GM18861 (cell line): ENCODE data around the gene POLR2E.

ENCODE experiments used
- ATAC-seq: cut with Tn5 transposase; IDR thresholded peaks from one replicate; pipeline ENCODE4 v1.9.1; 2021; ENCODE audit not compliant: unreplicated experiment

The POLR2E gene

DNA sequence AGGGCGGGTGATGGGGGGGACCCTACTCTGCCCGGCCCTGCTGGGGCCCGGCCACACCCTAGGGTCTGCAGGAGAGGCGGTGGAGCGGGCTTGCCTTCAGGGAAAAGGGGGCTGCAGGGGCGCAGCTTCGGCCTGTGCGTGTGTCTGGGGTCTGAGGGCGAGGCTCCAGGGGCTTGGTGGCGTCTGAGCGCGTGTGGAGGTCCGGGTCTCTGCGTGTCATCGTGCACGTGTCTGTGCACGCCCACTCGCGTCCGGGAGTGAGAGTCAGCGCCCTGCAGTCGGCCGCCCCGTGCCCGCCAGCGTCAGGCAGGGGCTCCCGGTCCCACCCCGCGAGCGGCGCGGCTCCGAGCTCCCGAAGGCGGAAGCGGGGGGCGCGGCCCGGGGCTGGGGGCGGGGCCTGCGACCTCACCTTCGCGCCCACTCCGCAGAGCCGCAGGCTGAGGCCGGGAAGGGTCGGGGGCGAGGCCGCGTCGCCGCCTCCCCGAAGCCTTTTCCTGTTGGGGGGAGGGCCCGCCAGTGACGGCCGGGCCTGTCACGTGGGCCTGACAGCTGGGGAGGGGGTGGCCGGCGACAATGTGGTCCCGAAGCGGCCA, 28.3 kb downstream of the POLR2E start, which contains the start of gene ARHGAP45:
Gene ARHGAP45, plus strand, starts transcription at position 420 of the 593 bp plus-strand sequence. CDS start 239 bp downstream, outside the sequence.
- peak; percentile 27 for ATAC-seq

DNA sequence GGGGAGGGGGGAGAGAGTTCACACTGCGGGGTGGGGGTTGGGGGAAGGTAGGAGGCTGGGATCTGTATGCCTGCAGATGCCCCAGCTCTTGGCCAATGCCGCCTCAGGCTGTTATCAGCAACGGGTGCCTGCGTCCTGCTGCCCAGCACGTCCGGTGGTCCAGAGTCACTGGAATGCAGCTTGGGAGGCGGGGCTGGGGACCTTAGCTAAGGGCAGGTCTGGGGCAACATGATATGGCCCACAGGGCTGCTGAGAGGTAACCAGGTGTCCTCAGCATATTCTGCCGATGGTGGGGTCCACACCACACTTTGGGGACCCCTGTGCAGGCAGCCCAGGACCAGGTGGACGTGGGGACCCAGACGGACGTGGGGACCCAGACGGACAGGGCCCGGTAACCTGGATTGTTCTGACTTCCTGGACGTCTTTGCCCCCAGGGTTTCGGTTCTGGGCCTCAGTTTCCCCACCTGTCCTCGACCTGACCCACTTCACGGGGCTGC, 28.9 kb downstream of the POLR2E start:
- ATAC-seq = no peak

DNA sequence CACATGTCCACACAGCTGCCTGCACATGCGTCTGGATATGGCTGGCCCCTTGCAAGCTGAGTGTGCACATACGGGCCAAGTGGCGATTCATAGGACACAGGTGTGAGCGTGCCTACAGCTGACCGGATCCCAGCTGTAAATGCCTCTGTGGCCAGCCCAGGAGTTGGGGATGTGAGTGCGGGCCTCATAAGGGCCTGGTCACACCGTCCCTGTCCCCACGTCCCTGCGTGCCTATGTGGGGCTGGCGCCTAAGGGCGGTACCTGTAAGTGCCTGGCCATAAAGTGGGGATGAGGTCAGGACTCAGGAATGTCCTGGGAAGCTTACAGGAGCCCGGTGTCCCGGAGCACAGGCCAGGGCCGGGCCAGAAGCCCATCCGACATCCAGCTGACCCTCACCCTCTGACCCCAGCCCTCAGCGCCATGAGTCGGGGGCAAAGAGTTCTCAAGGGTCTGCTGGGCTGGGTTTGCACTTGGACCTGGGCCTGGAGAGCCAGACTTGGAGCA, 29.5 kb downstream of the POLR2E start:
- no peak for ATAC-seq

DNA sequence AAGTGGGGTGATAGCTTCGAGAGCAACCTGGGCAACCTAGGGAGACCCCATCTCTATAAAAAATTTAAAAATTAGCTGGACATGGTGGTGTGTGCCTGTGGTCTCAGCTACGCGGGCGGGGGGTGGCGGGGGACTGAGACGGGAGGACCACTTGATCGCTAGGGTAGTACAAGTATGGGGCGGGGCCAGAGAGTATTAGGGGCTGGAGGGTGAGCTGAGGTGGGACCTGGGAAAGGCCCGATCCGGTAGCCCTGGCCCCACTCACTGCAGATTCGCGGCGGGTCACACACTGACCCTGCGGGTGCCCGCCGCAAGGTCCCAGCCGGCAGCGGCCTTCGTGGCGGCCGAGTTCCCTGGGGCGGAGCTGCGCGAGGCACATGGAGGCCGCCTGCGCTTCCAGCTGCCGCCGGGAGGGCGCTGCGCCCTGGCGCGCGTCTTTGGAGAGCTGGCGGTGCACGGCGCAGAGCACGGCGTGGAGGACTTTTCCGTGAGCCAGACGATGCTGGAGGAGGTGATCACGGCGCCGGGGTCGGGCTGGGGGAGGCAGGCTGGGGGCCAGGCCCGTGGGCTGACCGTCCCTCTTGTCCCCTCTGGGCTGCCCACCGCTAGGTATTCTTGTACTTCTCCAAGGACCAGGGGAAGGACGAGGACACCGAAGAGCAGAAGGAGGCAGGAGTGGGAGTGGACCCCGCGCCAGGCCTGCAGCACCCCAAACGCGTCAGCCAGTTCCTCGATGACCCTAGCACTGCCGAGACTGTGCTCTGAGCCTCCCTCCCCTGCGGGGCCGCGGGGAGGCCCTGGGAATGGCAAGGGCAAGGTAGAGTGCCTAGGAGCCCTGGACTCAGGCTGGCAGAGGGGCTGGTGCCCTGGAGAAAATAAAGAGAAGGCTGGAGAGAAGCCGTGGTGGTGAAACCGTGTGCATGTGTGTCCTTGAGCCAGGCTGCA, 30.2 kb downstream of the POLR2E start:
- no peak for ATAC-seq

- ATAC-seq = no peak
Measured at GRCh38 chr19:1063909-1064660, 31.1 kb downstream of the POLR2E start.

- no peak for ATAC-seq
Measured at GRCh38 chr19:1063030-1063908, 31.9 kb downstream of the POLR2E start.

- ATAC-seq = no peak
Measured at GRCh38 chr19:1062387-1063029, 32.7 kb downstream of the POLR2E start.

- no peak for ATAC-seq
Measured at GRCh38 chr19:1061987-1062386, 33.2 kb downstream of the POLR2E start.

DNA sequence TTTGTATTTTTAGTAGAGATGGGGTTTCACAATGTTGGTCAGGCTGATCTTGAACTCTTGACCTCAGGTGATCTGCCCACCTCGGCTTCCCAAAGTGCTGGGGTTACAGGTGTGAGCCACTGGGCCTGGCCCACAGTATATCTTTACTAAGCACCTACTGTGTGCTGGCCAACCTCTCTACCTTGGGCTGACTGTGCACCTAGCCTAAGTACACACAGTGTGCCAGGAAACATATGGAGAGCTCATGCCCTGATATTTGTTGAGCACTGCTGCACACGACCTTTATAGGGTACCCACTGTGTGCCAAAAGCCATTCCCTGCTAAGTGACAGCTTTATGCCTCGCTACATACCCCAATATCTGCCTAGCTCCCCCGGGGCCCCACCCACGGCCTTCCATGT, 34.5 kb downstream of the POLR2E start:
- no peak for ATAC-seq

DNA sequence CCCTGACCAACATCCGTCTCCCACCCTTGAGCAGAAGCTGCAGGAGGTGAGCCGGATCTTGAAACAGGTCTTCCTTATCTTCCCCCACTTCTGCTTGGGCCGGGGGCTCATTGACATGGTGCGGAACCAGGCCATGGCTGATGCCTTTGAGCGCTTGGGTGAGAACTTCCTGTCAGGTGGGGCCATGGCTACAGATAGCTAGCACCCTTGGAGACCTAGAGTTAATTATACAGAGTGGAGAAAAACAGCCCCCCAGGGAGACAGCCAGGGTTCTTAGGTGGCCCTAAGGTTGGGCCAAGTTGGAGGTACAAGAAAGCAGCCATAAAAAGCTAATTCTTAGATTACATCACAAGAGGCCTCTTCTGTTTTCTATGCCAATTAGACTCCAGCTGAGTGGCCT, 37.1 kb downstream of the POLR2E start:
- no peak for ATAC-seq

DNA sequence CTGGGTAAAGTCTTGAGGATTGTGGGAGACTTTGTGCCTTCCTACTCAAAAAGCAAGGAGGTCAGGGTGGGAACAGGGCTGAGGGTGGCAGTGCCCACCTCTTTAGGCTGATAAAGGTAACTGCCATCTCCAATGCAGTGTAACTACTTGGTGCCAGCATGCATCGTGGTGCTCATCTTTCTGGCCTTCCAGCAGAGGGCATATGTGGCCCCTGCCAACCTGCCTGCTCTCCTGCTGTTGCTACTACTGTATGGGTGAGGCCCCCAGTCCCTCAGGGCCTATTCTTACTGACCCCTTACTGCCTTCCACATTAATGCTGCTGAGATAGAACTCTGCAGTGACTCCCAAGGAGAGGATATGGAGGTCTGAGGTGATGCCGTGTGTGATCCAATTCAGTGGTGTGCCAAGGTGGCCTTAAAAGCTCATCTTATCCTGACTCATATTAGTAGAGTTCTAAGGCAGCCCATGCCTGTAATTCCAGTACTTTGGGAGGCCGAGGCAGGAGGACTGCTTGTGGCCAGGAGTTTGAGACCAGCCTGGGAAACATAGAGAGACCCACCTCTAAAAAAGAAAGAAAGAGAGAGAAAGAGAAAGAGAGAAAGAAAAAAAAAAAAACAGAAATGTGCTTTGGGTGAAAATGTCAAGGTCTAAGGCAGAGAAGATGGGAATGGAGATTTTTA, 37.9 kb downstream of the POLR2E start:
- no peak for ATAC-seq

DNA sequence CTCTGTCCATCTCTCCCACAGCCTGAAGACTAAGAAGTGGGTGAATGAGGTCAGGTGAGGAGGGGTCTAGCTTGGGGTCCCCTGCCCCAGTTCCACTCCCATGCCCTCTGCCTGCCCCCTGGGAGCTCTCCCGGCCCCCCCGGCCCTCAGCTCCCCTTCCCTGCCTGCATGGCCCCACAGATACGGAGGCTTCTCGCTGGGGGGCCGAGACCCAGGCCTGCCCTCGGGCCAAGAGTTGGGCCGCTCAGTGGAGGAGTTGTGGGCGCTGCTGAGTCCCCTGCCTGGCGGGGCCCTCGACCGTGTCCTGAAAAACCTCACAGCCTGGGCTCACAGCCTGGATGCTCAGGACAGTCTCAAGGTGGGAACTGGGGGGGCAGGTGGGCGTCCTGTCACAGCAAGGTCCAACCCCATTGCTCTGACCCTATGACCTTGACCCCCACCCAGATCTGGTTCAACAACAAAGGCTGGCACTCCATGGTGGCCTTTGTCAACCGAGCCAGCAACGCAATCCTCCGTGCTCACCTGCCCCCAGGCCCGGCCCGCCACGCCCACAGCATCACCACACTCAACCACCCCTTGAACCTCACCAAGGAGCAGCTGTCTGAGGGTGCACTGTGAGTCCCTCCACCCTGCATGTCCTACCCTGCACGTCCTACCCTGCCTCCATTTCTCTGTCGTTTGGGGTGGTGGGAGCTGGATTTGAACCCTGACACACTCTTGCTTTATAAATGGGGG, 39.1 kb downstream of the POLR2E start:
- ATAC-seq = no peak

- ATAC-seq = no peak
Measured at GRCh38 chr19:1055028-1055425, 40.1 kb downstream of the POLR2E start.

DNA sequence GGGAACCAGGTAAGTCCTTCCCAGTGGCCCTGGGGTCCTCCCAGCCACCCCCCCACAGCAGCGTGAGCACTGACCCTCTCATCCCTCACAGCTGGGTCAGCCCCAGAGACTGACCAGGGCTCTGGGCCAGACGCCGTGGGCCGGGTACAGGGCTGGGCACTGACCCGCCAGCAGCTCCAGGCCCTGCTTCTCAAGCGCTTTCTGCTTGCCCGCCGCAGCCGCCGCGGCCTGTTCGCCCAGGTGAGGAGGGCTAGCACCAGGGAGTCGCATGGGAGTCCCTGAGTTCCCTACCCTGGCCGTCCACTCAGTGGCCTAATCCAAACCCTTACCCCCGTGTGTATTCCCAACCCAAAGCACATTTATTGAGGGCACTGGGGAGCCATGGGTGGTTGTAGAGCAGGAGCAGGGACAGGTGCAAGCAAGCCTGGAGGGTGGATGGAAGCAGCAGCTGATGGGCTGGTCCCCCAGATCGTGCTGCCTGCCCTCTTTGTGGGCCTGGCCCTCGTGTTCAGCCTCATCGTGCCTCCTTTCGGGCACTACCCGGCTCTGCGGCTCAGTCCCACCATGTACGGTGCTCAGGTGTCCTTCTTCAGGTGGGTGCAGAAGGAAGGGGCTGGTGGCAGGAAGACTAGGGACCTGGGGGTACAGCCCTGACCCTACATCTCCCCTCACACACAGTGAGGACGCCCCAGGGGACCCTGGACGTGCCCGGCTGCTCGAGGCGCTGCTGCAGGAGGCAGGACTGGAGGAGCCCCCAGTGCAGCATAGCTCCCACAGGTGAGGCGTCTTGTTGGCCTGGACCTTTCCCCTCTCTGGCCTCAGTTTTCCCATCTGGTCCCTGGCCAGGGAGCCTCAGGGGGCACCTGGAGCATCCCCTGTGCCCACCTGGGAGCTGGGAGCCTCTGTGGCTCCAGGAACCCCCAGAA, 40.8 kb downstream of the POLR2E start:
- no peak for ATAC-seq

GRCh38 chr19:1053176-1054101, 41.7 kb downstream of the POLR2E start:
- ATAC-seq = no peak

GRCh38 chr19:1052349-1052975, 42.7 kb downstream of the POLR2E start:
- ATAC-seq = no peak
